Adrenal gland (tissue), 12 donors: ENCODE data around the gene OGA. TPM values are rescaled to one million over a fixed set of nuclear protein-coding genes. Genes with fewer than 3 reads are reported as not detected.

Source experiments
- DNase-seq, 7 donors: peaks; one replicate each; pipeline ENCODE4 v3.0.0-alpha.2; 2019 to 2020
- H3K27ac ChIP-seq, 5 donors: fragments of 200-600 bp; sonication (generic) in 4 of 5; 1 replicate in 3 of 5; 2 replicates in 2 of 5; pipeline versions ENCODE4 v1.5.1 to v1.8.0; 2016 to 2020; ENCODE audit warnings: mild to moderate bottlenecking in 1 of 5
- H3K27me3 ChIP-seq: fragments of 200-600 bp; 2 replicates; pipeline ENCODE4 v1.8.0; 2021
- H3K36me3 ChIP-seq, 2 donors: fragments of 200-600 bp; replicated peaks in 1 of 2; 1 replicate in 1 of 2; 2 replicates in 1 of 2; pipeline versions ENCODE4 v1.5.1 to v1.8.0; 2018 to 2022
- H3K4me1 ChIP-seq, 2 donors: fragments of 200-600 bp; replicated peaks in 1 of 2; 1 replicate in 1 of 2; 2 replicates in 1 of 2; pipeline versions ENCODE4 v1.5.1 to v1.8.0; 2018 to 2021
- H3K4me3 ChIP-seq, 4 donors: fragments of 200-600 bp; sonication (generic) in 3 of 4; one replicate each; pipeline ENCODE4 v1.5.1; 2016 to 2018
- H3K9me3 ChIP-seq, 3 donors: fragments of 200-600 bp; sonication (generic) in 1 of 3; replicated peaks in 1 of 3; 1 replicate in 2 of 3; 2 replicates in 1 of 3; pipeline versions ENCODE4 v1.5.1 to v1.8.0; 2016 to 2021
- POLR2A ChIP-seq, 2 donors: fragments of 450-650 bp; IDR thresholded peaks; one replicate each; pipeline ENCODE4 v1.6.1; 2017; ENCODE audit warnings: antibody characterized with exemption in 2 of 2, mild to moderate bottlenecking in 2 of 2, moderate library complexity in 1 of 2
- WGBS, 4 donors: extraction: QIAGEN DNeasy Blood & Tissue Kit in 2 of 4; methylation state at CpG; one replicate each; pipeline versions ENCODE4 v1.1.5 to v1.1.7; 2013 to 2017; 5-methylcytosine and 5-hydroxymethylcytosine counted together
- intact Hi-C, 2 donors: fragments of 100-400 bp; cut with DNase I; formaldehyde crosslinking; loops; one replicate each; pipeline versions ENCODE4 v1.14.1 to v1.15.0; 2022 to 2023
- polyA plus RNA-seq, 3 donors: library from polyadenylated mRNA; stranded (reverse); fragments of 200-250 nt in 2 of 3; fragments of 350-450 nt in 1 of 3; fragmentation: Illumina TruSeq in 1 of 3; extraction: RNeasy Lipid Tissue Mini Kit (QIAGEN cat#74804) in 1 of 3; gene quantifications; one replicate each; pipeline ENCODE4 v1.2.3, GENCODE V29; 2013 to 2014
- total RNA-seq, 9 donors: library from RNA; depleted of rRNA in 4 of 9; stranded (reverse); fragments of >200 nt in 4 of 9; fragments of 120-200 nt in 1 of 9; fragmentation: NEBNext Ultra II Directional in 1 of 9; extraction: Animal tissue kit (Norgen Biotek cat#: 25700) in 1 of 9; gene quantifications; one replicate each; pipeline versions ENCODE4 v1.1.0 to v1.2.4, GENCODE V29; 2013 to 2023
- TF ChIP-seq, protein P1 (sequence below), 6 experiments: fragments of 450-650 bp in 4 of 6; fragments of 200-600 bp in 2 of 6; sonication (generic) in 1 of 6; IDR thresholded peaks; 1 replicate in 5 of 6; 2 replicates in 1 of 6; pipeline versions ENCODE4 v1.5.1 to v1.8.0; 2016 to 2021; ENCODE audit warnings: antibody characterized with exemption in 6 of 6, mild to moderate bottlenecking in 2 of 6, moderate library complexity in 1 of 6
- donor health status: healthy with polysubstance abuse.
- donor health status: Bipolar disorder and iron deficiency.
- donor health status: DM: yes; HTN: yes; CAD: no.
- donor health status: DM: no; HTN: no; CAD: no.
- donor health status: DM: no; HTN: no; CAD: no.
- donor health status: DM: yes; HTN: yes; CAD: no.

The OGA gene
- total and polyA plus RNA-seq, 12 donors = 32.8 to 119 (median 72.0) TPM

DNA sequence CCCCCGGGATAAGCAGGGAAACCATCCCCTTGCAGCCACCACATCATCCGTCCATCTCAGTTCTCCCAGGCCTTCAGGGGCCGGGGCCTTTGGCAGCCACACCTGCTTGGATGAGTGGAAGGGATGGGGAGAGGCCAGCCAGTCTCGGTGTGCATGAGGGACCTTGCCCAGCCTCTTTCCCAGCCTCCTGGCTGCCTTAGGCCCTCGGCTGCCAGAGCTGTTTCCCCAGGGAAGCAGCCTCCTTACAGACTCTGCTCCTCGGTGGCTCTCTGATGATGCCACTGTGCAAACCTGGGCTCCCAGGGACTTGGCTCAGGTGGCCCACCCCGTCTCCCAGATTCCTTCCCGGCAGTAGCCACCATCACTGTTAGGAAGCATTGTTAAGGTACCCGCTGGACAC, 57.0 kb downstream of the OGA start:
- Histone ChIP-seq H3K9me3 (no peaks in the 10 kb centered on the region), H3K27ac (no peak overlapping the region), H3K4me3 (no peak overlapping the region), H3K36me3 (no peaks in the 10 kb centered on the region), H3K4me1 (no peaks in the 10 kb centered on the region), H3K27me3 (no peaks in the 10 kb centered on the region)
- DNase-seq = no peak
- WGBS, 4 donors = 79 to 84% (median 80%) methylated on average over 8 to 9 of the region's 9 CpGs
- TF ChIP-seq, protein P1, sequence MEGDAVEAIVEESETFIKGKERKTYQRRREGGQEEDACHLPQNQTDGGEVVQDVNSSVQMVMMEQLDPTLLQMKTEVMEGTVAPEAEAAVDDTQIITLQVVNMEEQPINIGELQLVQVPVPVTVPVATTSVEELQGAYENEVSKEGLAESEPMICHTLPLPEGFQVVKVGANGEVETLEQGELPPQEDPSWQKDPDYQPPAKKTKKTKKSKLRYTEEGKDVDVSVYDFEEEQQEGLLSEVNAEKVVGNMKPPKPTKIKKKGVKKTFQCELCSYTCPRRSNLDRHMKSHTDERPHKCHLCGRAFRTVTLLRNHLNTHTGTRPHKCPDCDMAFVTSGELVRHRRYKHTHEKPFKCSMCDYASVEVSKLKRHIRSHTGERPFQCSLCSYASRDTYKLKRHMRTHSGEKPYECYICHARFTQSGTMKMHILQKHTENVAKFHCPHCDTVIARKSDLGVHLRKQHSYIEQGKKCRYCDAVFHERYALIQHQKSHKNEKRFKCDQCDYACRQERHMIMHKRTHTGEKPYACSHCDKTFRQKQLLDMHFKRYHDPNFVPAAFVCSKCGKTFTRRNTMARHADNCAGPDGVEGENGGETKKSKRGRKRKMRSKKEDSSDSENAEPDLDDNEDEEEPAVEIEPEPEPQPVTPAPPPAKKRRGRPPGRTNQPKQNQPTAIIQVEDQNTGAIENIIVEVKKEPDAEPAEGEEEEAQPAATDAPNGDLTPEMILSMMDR (IDR thresholded peaks at IDR 0.05) = no peak
- no peak for TF ChIP-seq POLR2A (IDR thresholded peaks at IDR 0.05)
- intact Hi-C loops = no loop called here

DNA sequence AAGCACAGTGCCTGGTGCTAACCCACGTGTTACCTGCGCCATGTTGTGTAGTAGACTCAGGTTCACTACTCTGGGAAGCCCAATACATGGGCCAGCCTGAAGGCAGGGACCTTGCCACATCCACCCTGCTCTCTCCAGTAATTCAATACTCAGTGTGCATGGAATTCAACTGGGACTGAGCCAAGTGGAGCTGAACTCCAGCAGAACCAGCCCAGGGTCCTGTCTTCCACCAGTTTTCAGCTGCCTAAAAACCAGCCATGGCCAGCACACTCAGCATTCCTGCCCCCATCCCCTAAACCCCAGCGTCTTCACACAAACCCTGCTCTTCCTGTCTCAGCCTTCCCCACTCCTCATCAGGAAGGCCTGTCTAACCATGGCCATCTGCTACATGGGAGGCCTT, 57.7 kb downstream of the OGA start:
- H3K27me3 ChIP-seq = no peaks in the 10 kb centered on the region

DNA sequence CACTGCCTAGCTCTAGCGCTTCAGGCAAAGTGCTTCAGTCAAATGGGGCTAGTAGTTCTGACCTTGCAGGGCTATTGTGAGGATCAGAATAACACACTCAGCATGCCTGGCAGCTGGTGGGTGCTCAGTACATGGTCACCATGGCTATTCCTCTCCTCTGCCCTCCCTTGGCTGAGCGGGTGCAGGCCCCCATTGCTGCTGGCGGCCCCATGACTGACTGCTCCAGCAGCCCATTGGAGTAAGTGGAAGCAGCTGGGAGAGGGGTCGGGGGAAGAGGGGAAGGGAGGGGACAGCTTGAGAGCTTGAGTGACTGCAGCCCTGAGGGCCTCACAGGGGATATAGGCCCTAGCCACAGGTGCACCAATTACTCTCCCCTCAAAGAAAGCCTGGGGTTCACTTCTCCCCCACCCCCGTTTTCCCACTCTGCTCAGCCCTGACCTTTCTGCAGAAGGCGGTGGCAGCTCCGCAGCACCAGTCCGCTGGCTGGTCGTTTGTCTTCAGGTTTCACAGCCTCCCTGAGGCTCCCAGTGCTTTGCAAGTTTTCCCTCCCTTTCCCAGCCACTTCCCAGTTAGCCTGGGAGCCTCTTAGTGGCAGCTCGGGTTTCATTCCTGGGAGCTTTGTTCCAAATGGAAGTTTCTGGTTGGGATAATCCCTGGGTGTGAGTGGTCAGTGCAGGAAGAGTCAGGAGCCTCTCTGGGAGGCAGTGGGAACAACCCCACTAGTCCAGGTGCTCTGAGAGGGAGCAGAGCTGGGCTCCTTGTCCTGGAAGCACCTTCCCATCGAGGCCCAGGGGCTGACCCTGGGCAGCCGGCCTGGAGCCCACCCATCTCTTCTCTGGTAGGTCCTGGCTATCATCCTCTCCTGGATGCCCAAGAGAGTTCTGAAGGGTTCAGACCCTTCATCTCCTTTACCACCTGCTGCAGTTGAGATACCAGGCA, 58.7 kb downstream of the OGA start:
- Histone ChIP-seq H3K4me1 (no peaks in the 10 kb centered on the region), H3K9me3 (no peaks in the 10 kb centered on the region), H3K36me3 (no peaks in the 10 kb centered on the region), H3K27me3 (no peaks in the 10 kb centered on the region), H3K27ac (no peak overlapping the region), H3K4me3 (no peak overlapping the region)
- TF ChIP-seq, protein P1 (IDR thresholded peaks at IDR 0.05) = no peak
- no peak for TF ChIP-seq POLR2A (IDR thresholded peaks at IDR 0.05)
- DNase-seq = no peak
- 63 to 65% (median 64%) methylated on average over 7 to 12 of the region's 12 CpGs for WGBS, 4 donors
- intact Hi-C loops = no loop called here

More for the DNA sequence above, 57.7 kb downstream of the OGA start:
- TF ChIP-seq, protein P1 (IDR thresholded peaks at IDR 0.05) = no peak
- no peak for TF ChIP-seq POLR2A (IDR thresholded peaks at IDR 0.05)
- intact Hi-C loops = no loop called here
- H3K4me1 ChIP-seq = no peaks in the 10 kb centered on the region
- no peak overlapping the region for H3K4me3 ChIP-seq
- no peaks in the 10 kb centered on the region for H3K36me3 ChIP-seq
- no peak for DNase-seq
- H3K27ac ChIP-seq = no peak overlapping the region
- WGBS, 4 donors = 83 to 92% (median 86%) methylated on average over 3 of the region's 3 CpGs
- H3K9me3 ChIP-seq = no peaks in the 10 kb centered on the region

DNA sequence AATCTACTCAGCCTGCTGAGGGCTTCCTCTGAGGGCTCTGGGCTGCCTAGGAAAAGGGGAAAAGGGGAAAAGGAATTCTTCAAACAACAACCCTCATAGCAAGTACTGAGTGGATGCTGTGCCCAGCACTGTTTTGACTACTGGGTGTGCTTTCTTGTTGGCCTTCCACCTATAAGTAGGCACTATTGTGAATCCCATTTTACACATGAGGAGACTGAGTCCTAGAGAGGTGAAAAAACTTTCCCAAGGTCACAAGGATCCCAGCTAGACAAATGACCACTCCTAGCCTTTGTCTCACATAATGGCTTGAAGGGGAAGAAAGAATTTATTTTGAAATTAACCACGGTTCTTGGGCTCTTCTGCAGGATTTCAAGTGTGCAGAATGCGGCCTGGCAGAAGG, 59.4 kb downstream of the OGA start:
- H3K27me3 ChIP-seq = no peaks in the 10 kb centered on the region
- TF ChIP-seq POLR2A (IDR thresholded peaks at IDR 0.05) = no peak
- TF ChIP-seq, protein P1 (IDR thresholded peaks at IDR 0.05) = no peak
- H3K27ac ChIP-seq = no peak overlapping the region
- DNase-seq = no peak
- no peaks in the 10 kb centered on the region for H3K9me3 ChIP-seq
- intact Hi-C loops = no loop called here
- no peak overlapping the region for H3K4me3 ChIP-seq
- H3K36me3 ChIP-seq = no peaks in the 10 kb centered on the region
- no peaks in the 10 kb centered on the region for H3K4me1 ChIP-seq
- 83 to 93% (median 90%) methylated on average over 1 to 2 of the region's 2 CpGs for WGBS, 4 donors
